Dermis blood vessel endothelial cell (primary cell): ENCODE data around the gene INSYN2A. TPM values are rescaled to one million over a fixed set of nuclear protein-coding genes. Genes with fewer than 3 reads are reported as not detected.

Source experiments
- DNase-seq: peaks from one replicate; pipeline ENCODE4 v3.0.0; 2010
- total RNA-seq: library from RNA; depleted of rRNA; stranded (reverse); fragments of >200 nt; gene quantifications from 2 replicates; pipeline ENCODE4 v1.2.3, GENCODE V29; 2014

The INSYN2A gene
- total RNA-seq, 1 donor from 2014 or later: not detected

GRCh38 chr10:127194599-127194998 lies 1.8 kb downstream of the INSYN2A start:
- no peak for DNase-seq

GRCh38 chr10:127194111-127194510 lies 2.3 kb downstream of the INSYN2A start:
- DNase-seq: no peak

- DNase-seq: no peak
Observed at GRCh38 chr10:127193125-127193524, 3.3 kb downstream of the INSYN2A start.

- DNase-seq: no peak
Observed at GRCh38 chr10:127190427-127190826, 6.0 kb downstream of the INSYN2A start.

- no peak for DNase-seq
Observed at GRCh38 chr10:127189226-127189625, 7.2 kb downstream of the INSYN2A start.

GRCh38 chr10:127186813-127187212 lies 9.6 kb downstream of the INSYN2A start:
- no peak for DNase-seq

- no peak for DNase-seq
Observed at GRCh38 chr10:127184582-127184981, 11.8 kb downstream of the INSYN2A start.

GRCh38 chr10:127182161-127182560 lies 14.2 kb downstream of the INSYN2A start:
- DNase-seq: no peak

- DNase-seq: no peak
Observed at GRCh38 chr10:127179612-127180250, 16.7 kb downstream of the INSYN2A start.

GRCh38 chr10:127176649-127177048 lies 19.7 kb downstream of the INSYN2A start:
- DNase-seq: no peak

- DNase-seq: no peak
Observed at GRCh38 chr10:127175357-127176110, 20.9 kb downstream of the INSYN2A start.

GRCh38 chr10:127174866-127175265 lies 21.5 kb downstream of the INSYN2A start:
- DNase-seq: no peak

GRCh38 chr10:127168261-127168660 lies 28.1 kb downstream of the INSYN2A start:
- no peak for DNase-seq

- DNase-seq: no peak
Observed at GRCh38 chr10:127162841-127163240, 33.5 kb downstream of the INSYN2A start.

- no peak for DNase-seq
Observed at GRCh38 chr10:127161482-127161881, 34.9 kb downstream of the INSYN2A start.

- DNase-seq: no peak
Observed at GRCh38 chr10:127159648-127160245, 36.6 kb downstream of the INSYN2A start.

GRCh38 chr10:127158662-127159061 lies 37.7 kb downstream of the INSYN2A start:
- DNase-seq: no peak

- no peak for DNase-seq
Observed at GRCh38 chr10:127157506-127158200, 38.7 kb downstream of the INSYN2A start.

GRCh38 chr10:127157089-127157488 lies 39.3 kb downstream of the INSYN2A start:
- no peak for DNase-seq

- no peak for DNase-seq
Observed at GRCh38 chr10:127154831-127155620, 41.4 kb downstream of the INSYN2A start.

- DNase-seq: no peak
Observed at GRCh38 chr10:127153181-127153580, 43.2 kb downstream of the INSYN2A start.

- no peak for DNase-seq
Observed at GRCh38 chr10:127151981-127152699, 44.3 kb downstream of the INSYN2A start.
